H9 (cell line): ENCODE results near the gene BMP3. TPM values are rescaled to one million over a fixed set of nuclear protein-coding genes. Genes with fewer than 3 reads are reported as not detected.

ENCODE experiments used
- DNase-seq: peaks from one replicate; pipeline ENCODE4 v3.0.0-alpha.2; 2017
- H2AFZ ChIP-seq: one replicate; pipeline ENCODE4 v1.6.1; 2013; ENCODE audit warnings: mild to moderate bottlenecking, low read length, control low read depth, moderate library complexity
- H2AK5ac ChIP-seq: 2 replicates; pipeline ENCODE4 v1.6.1; 2013; ENCODE audit warnings: low read length, control low read depth, mixed read lengths; ENCODE audit not compliant: insufficient read length
- H2BK120ac ChIP-seq: one replicate; pipeline ENCODE4 v1.6.1; 2013; ENCODE audit warnings: low read depth, mild to moderate bottlenecking, low read length, control low read depth, inconsistent platforms; ENCODE audit not compliant: poor library complexity, severe bottlenecking
- H2BK12ac ChIP-seq: 2 replicates; pipeline ENCODE4 v1.6.1; 2013; ENCODE audit warnings: low read length, control low read depth, mixed read lengths, low read depth; ENCODE audit not compliant: insufficient read length
- H2BK15ac ChIP-seq: 2 replicates; pipeline ENCODE4 v1.6.1; 2013; ENCODE audit warnings: low read depth, low read length, control low read depth
- H2BK20ac ChIP-seq: one replicate; pipeline ENCODE4 v1.6.1; 2013; ENCODE audit warnings: low read depth, mild to moderate bottlenecking, low read length, control low read depth, inconsistent platforms; ENCODE audit not compliant: poor library complexity, severe bottlenecking
- H2BK5ac ChIP-seq: 2 replicates; pipeline ENCODE4 v1.6.1; 2013; ENCODE audit warnings: low read length, control low read depth, mixed read lengths; ENCODE audit not compliant: insufficient read length
- H3K14ac ChIP-seq: 2 replicates; pipeline ENCODE4 v1.6.1; 2013; ENCODE audit warnings: low read length, control low read depth; ENCODE audit not compliant: insufficient read depth
- H3K18ac ChIP-seq: 2 replicates; pipeline ENCODE4 v1.6.1; 2013; ENCODE audit warnings: low read depth, mild to moderate bottlenecking, mixed read lengths, low read length, control low read depth; ENCODE audit not compliant: insufficient read length
- H3K23ac ChIP-seq: 2 replicates; pipeline ENCODE4 v1.6.1; 2013; ENCODE audit warnings: low read length, control low read depth, mixed read lengths, low read depth; ENCODE audit not compliant: insufficient read length
- H3K23me2 ChIP-seq: 2 replicates; pipeline ENCODE4 v1.6.1; 2013; ENCODE audit warnings: low read depth, mild to moderate bottlenecking, mixed read lengths, low read length, control low read depth; ENCODE audit not compliant: insufficient read length, poor library complexity, severe bottlenecking
- H3K27ac ChIP-seq: 2 replicates; pipeline ENCODE4 v1.5.1; 2013; ENCODE audit warnings: low read length, control low read depth, mixed read lengths, low read depth; ENCODE audit not compliant: insufficient read length
- H3K27me3 ChIP-seq: 2 replicates; pipeline ENCODE4 v1.6.1; 2013; ENCODE audit warnings: low read length, control low read depth, inconsistent platforms; ENCODE audit not compliant: insufficient read depth
- H3K4ac ChIP-seq: 2 replicates; pipeline ENCODE4 v1.6.1; 2013; ENCODE audit warnings: low read depth, mild to moderate bottlenecking, control low read depth, inconsistent platforms, low read length, moderate library complexity
- H3K4me1 ChIP-seq: 2 replicates; pipeline ENCODE4 v1.6.1; 2013; ENCODE audit warnings: low read length, control low read depth, inconsistent platforms; ENCODE audit not compliant: insufficient read depth
- H3K4me2 ChIP-seq: 2 replicates; pipeline ENCODE4 v1.6.1; 2013; ENCODE audit warnings: low read length, control low read depth, mixed read lengths; ENCODE audit not compliant: insufficient read length, insufficient read depth
- H3K56ac ChIP-seq: 2 replicates; pipeline ENCODE4 v1.6.1; 2013; ENCODE audit warnings: low read depth, mild to moderate bottlenecking, mixed read lengths, low read length, control low read depth; ENCODE audit not compliant: insufficient read length
- H3K79me1 ChIP-seq: 2 replicates; pipeline ENCODE4 v1.6.1; 2013; ENCODE audit warnings: low read depth, mild to moderate bottlenecking, moderate library complexity, low read length, control low read depth, inconsistent platforms; ENCODE audit not compliant: insufficient read depth, poor library complexity, severe bottlenecking
- H3K79me2 ChIP-seq: 2 replicates; pipeline ENCODE4 v1.6.1; 2013; ENCODE audit warnings: low read length, control low read depth, inconsistent platforms; ENCODE audit not compliant: insufficient read depth
- H3K9ac ChIP-seq: 2 replicates; pipeline ENCODE4 v1.6.1; 2013; ENCODE audit warnings: low read length, control low read depth, mixed read lengths; ENCODE audit not compliant: insufficient read length; ENCODE audit errors: extremely low read depth
- H3K9me3 ChIP-seq: one replicate; pipeline ENCODE4 v1.6.1; 2013; ENCODE audit warnings: low read depth, low read length, inconsistent platforms; ENCODE audit not compliant: control insufficient read depth
- H3T11ph ChIP-seq: one replicate; pipeline ENCODE4 v1.6.1; 2013; ENCODE audit warnings: mild to moderate bottlenecking, low read length, control low read depth, inconsistent platforms
- H4K20me1 ChIP-seq: one replicate; pipeline ENCODE4 v1.6.1; 2013; ENCODE audit not compliant: control insufficient read depth, insufficient read length, insufficient read depth
- H4K5ac ChIP-seq: 2 replicates; pipeline ENCODE4 v1.6.1; 2013; ENCODE audit warnings: low read depth, mild to moderate bottlenecking, mixed read lengths, low read length, control low read depth; ENCODE audit not compliant: insufficient read length
- H4K8ac ChIP-seq: replicated peaks from 2 replicates; pipeline ENCODE4 v1.6.1; 2013; ENCODE audit warnings: low read length, control low read depth, mixed read lengths, low read depth; ENCODE audit not compliant: insufficient read length
- H4K91ac ChIP-seq: 2 replicates; pipeline ENCODE4 v1.6.1; 2013; ENCODE audit warnings: low read depth, mild to moderate bottlenecking, moderate library complexity, mixed read lengths, low read length, control low read depth; ENCODE audit not compliant: insufficient read length
- H3K27ac Mint-ChIP-seq, 3 experiments: 2 replicates in 2 of 3; 3 replicates in 1 of 3; pipeline ENCODE4 v1.8.0; 2020 to 2021; ENCODE audit warnings: mixed read lengths in 3 of 3, mild to moderate bottlenecking in 1 of 3, moderate library complexity in 1 of 3
- H3K27me3 Mint-ChIP-seq: 2 replicates; pipeline ENCODE4 v1.8.0; 2021; ENCODE audit warnings: low read depth, mild to moderate bottlenecking, moderate library complexity, mixed read lengths
- H3K36me3 Mint-ChIP-seq, 3 experiments: 2 replicates in 2 of 3; 3 replicates in 1 of 3; pipeline ENCODE4 v1.8.0; 2020 to 2021; ENCODE audit warnings: low read depth in 3 of 3, mixed read lengths in 3 of 3; ENCODE audit not compliant: insufficient read depth in 1 of 3
- H3K4me1 Mint-ChIP-seq, 2 experiments: 2 replicates each; pipeline ENCODE4 v1.8.0; 2020; ENCODE audit warnings: mixed read lengths in 2 of 2
- H3K4me3 Mint-ChIP-seq, 2 experiments: 2 replicates in 1 of 2; 3 replicates in 1 of 2; pipeline ENCODE4 v1.8.0; 2020 to 2021; ENCODE audit warnings: mild to moderate bottlenecking in 2 of 2, mixed read lengths in 2 of 2, moderate library complexity in 1 of 2
- H3K9me3 Mint-ChIP-seq, 2 experiments: 2 replicates in 1 of 2; 3 replicates in 1 of 2; pipeline ENCODE4 v1.8.0; 2020; ENCODE audit warnings: mild to moderate bottlenecking in 2 of 2, mixed read lengths in 2 of 2, moderate library complexity in 1 of 2
- total RNA-seq: library from RNA; stranded (reverse); gene quantifications from 2 replicates; pipeline ENCODE4 v1.2.1, GENCODE V29; 2021
- TF ChIP-seq, protein P1 (sequence below): fragments of 200-600 bp; sonication (generic); conservative IDR thresholded peaks from 3 replicates; pipeline ENCODE4 v1.8.0; 2021; ENCODE audit warnings: antibody characterized with exemption, mild to moderate bottlenecking

Gene BMP3
- total RNA-seq, 1 experiment from 2014 or later = not detected

- Histone ChIP-seq H3K79me2 (no peaks in the 10 kb centered on the region), H2BK20ac (no peak overlapping the region), H3T11ph (no peak overlapping the region), H4K5ac (no peak overlapping the region), H2BK12ac (no peak overlapping the region), H3K23ac (no peak overlapping the region), H4K91ac (no peak overlapping the region), H4K20me1 (no peaks in the 10 kb centered on the region), H2BK120ac (no peak overlapping the region), H2BK5ac (no peak overlapping the region), H2AK5ac (no peak overlapping the region), H3K79me1 (no peaks in the 10 kb centered on the region), H3K56ac (no peak overlapping the region), H3K27me3 (no peaks in the 10 kb centered on the region), H2AFZ (no peak overlapping the region), H3K23me2 (no peaks in the 10 kb centered on the region), H3K27ac (no peak overlapping the region), H3K9me3 (no peaks in the 10 kb centered on the region), H3K4me2 (no peak overlapping the region), H3K18ac (no peak overlapping the region), H2BK15ac (no peak overlapping the region), H3K4me1 (no peaks in the 10 kb centered on the region), H3K9ac (no peak overlapping the region), H4K8ac (no peak overlapping the region), H3K4ac (no peak overlapping the region), H3K14ac (no peak overlapping the region)
- H3K36me3 Mint-ChIP-seq = no peaks in the 10 kb centered on the region
- TF ChIP-seq, protein P1, sequence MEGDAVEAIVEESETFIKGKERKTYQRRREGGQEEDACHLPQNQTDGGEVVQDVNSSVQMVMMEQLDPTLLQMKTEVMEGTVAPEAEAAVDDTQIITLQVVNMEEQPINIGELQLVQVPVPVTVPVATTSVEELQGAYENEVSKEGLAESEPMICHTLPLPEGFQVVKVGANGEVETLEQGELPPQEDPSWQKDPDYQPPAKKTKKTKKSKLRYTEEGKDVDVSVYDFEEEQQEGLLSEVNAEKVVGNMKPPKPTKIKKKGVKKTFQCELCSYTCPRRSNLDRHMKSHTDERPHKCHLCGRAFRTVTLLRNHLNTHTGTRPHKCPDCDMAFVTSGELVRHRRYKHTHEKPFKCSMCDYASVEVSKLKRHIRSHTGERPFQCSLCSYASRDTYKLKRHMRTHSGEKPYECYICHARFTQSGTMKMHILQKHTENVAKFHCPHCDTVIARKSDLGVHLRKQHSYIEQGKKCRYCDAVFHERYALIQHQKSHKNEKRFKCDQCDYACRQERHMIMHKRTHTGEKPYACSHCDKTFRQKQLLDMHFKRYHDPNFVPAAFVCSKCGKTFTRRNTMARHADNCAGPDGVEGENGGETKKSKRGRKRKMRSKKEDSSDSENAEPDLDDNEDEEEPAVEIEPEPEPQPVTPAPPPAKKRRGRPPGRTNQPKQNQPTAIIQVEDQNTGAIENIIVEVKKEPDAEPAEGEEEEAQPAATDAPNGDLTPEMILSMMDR = no peak
- H3K4me3 Mint-ChIP-seq = no peak overlapping the region
- H3K9me3 Mint-ChIP-seq = no peaks in the 10 kb centered on the region
- H3K27ac Mint-ChIP-seq = no peak overlapping the region
- peaks cover 44% of the 10 kb centered on the region for H3K27me3 Mint-ChIP-seq
- H3K4me1 Mint-ChIP-seq = no peaks in the 10 kb centered on the region; a peak in 1 of 4 replicates
- DNase-seq = no peak
These were observed 7.0 kb upstream of the BMP3 start for GRCh38 chr4:81023484-81023883.
